H4 (cell line): ENCODE data around the gene PARP11. TPM values are rescaled to one million over a fixed set of nuclear protein-coding genes. Genes with fewer than 3 reads are reported as not detected.

Source experiments
- DNase-seq: peaks from one replicate; pipeline ENCODE4 v3.0.0-alpha.2; 2015; ENCODE audit warnings: low spot score
- total RNA-seq: library from RNA; depleted of rRNA; stranded (reverse); fragments of >200 nt; shearing (Covaris generic); gene quantifications from 2 replicates; pipeline ENCODE4 v1.2.3, GENCODE V29; 2014; rRNA removed

PARP11 gene
- total RNA-seq, 1 experiment from 2014 or later: 6.0 TPM

DNA sequence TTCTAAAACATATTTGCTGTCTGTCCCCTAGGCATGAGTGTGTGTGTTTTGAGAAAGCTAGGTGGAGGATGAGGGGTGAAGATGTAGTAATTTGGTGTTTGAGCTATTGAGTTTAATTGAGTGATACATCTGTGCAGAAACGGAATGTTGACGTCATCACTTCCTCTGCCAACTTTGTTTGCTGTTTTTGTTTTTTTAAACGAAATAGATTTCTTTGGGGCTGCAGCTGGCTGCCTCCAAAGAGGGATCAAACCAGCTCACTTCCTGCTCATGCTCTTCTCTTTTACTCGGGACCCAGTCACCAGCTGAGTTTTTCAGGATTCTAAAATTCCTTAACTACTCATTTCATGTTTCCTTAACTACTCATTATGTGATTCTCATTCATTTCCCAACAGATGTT, 100.8 kb downstream of the PARP11 start:
- no peak for DNase-seq

GRCh38 chr12:3771853-3772252, 101.3 kb downstream of the PARP11 start:
- no peak for DNase-seq

GRCh38 chr12:3770891-3771290, 102.3 kb downstream of the PARP11 start:
- peak; percentile 28 for DNase-seq

DNA sequence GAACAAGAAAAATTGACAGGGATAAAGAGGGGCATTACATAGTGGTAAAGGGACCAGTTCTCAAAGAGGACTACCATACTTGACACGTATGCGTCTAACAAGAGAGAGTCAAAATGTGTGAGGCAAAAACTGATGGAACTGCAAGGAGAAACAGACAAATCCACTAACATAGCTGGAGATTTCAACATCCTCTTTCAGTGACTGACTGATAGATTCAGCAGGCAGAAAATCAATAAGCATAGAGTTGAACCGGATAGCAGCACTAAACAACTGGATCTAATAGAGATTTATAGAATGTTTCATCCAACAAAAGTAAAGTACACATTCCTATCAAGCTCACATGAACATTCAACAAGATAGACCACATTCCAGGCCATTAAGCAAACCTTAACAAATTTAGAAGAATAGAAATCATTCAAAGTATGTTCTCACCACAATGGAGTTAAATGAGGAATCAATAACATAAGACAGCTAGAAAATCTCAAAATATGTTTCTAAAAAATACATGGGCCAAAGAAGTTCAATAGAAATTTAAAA, 104.2 kb downstream of the PARP11 start:
- no peak for DNase-seq

DNA sequence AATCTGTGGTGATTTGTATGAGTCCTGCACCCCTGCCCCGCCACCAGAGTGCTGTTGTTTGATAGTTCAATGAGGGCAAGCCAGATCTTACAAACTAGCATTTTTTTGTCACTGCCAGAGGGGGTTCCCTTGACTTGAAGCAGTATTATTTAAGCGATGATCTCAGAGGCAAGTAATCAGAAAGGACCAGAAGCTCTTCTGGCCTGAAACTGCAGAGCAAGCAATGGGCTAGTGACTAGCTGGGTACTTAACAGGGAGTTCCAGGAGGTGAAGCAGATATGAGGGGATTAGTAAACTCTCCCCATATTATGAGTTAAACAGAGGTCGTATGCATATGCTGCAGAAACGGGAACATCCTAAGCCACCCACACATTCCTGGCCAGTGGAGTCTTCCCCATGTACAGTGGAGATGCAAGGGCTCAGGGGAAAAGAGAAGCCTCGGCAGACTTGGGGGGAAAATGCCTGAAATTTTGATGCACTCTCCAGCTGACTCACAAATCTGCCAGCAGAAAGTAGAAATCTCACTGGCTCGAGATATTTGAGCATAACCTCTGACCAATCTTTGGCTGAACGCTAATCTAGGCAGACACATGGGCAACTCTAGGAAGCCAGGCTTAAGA, 112.0 kb downstream of the PARP11 start:
- no peak for DNase-seq

GRCh38 chr12:3759878-3760277, 113.3 kb downstream of the PARP11 start:
- no peak for DNase-seq

Other genes starting within 250 kb of the PARP11 start
- 0.10 and 0.16 TPM in 2 replicates for gene CRACR2A, start 120.3 kb downstream of the PARP11 start, total RNA-seq